Activated T-cell treated with anti-CD3 and anti-CD28 coated beads for 4 hours (primary cell): ENCODE measurements around the gene TMEM72.

Experiments used
- DNase-seq: peaks from one replicate; pipeline ENCODE4 v3.0.0-alpha.2; 2020

The TMEM72 gene

GRCh38 chr10:44890696-44891563 lies 20.2 kb upstream of the TMEM72 start:
- DNase-seq, result no peak

- no peak for DNase-seq
Measured at GRCh38 chr10:44891721-44892120, 19.4 kb upstream of the TMEM72 start.

DNA sequence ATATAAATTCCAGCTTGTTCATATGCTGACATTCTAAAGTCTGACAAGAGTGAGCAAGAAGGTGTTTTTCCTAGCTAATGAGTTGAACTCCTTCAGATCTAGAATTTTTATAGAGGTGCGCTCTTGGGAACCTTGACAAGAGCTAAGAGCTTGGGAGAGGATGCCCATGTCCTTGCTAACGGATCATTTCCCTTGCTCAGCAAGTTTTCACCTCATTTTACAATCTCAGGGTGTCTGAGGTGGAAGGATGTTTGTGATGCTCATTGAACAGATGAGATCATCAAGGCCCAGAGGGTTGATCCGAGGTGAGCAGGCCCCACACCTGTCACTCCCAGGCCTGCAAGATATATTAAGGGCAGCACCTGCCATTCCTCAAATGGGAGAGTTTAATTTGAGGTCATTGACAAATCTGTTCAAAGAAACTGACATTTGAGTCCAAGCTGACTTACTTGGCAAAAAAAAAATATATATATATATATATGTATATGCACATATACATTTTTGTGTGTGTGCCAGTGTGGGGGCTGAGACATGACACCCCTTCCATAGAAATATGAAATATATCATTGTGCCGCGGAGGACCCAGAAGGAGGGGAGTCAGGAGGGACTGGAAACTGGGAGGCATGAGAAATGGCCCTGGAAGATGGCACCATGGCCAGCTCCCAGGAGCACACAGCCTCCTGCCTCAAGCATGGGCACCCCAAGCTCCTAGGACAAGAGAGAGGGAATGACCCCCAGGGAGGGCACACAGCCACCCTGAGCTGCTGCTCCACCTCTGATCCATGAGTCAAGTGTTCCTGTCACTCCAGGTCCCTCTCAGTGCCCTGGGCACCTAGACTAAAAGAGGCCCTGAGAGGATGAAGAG lies 17.3 kb upstream of the TMEM72 start:
- no peak for DNase-seq

GRCh38 chr10:44894691-44895090 lies 16.4 kb upstream of the TMEM72 start:
- no peak for DNase-seq

DNA sequence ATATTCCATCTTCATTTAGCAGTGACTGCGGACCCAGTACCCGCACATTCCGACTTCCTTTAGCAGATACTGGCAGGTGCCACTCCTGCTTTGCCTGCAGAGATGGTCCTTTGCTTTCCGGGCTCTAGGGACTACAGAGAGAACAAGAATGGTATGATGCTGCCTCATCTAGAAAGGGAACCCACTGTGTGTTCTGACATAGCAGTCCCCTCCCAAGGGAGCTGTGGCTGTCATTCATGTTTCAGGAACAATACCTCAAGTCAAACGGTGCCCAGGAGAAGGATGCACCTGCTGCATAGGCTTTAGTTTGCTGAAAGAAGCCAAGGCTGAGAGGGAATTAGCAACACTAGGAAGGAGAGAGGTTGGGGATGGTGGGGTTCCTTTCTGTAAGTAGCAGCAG lies 15.9 kb upstream of the TMEM72 start:
- DNase-seq, result no peak

GRCh38 chr10:44897049-44897448 lies 14.1 kb upstream of the TMEM72 start:
- no peak for DNase-seq

- no peak for DNase-seq
Measured at GRCh38 chr10:44898665-44899064, 12.5 kb upstream of the TMEM72 start.

- no peak for DNase-seq
Measured at GRCh38 chr10:44899450-44900080, 11.6 kb upstream of the TMEM72 start.

GRCh38 chr10:44902941-44903545 lies 8.1 kb upstream of the TMEM72 start:
- DNase-seq, result no peak

GRCh38 chr10:44906486-44906885 lies 4.7 kb upstream of the TMEM72 start:
- no peak for DNase-seq

DNA sequence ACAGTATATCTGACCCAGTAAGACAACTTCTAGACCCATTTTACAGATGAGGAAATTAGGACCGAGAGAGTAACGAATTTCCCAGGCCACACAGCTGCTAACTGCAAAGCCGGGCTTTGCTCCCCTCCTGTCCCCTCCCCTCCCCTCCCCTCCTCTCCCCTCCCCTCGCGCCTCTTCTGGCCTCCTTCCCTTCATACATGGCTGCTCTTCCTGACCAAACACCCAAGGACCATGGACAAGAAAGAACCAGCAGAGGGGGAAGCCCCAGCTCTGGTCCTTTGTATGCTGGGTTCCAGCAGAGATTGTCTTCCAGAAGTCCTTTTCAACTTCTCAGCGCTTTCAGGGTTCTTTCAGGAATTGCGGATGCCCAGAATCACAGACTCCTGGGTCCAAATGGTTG lies 3.6 kb upstream of the TMEM72 start:
- DNase-seq, result no peak

- DNase-seq, result no peak
Measured at GRCh38 chr10:44908066-44908749, 2.9 kb upstream of the TMEM72 start.

DNA sequence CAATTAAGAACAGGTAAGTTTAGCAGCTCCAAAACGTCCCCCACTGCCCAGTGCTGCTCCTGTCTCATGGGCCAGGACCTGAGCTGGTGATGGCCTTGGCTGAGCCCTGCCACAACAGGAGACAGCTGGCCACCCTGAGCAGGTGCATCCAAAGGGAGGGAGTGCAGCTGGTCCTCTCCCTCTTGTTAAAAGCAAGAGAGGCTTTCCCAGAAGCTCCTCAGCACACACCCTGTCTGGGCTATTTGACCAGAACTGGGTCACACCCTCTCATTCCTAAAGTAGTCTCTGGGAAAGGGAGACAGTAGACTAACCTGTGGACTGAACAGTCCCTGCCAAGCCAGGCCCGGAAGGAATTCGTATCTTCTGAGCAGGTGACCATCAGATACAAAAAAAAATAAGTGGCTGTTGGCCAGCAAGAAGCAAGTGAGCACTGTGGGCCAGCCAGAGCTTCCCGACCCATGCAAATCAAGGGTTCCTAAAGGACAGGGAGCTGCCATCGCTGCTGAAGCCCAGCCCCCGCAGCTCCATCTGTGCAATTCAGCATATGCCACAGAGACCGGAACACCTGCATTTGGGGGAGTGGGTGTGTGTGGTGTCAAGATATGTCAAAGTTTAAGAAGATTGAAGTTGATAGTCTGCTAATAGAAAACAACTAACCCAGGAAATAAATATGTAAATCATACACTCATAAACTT lies 2.1 kb upstream of the TMEM72 start:
- no peak for DNase-seq

DNA sequence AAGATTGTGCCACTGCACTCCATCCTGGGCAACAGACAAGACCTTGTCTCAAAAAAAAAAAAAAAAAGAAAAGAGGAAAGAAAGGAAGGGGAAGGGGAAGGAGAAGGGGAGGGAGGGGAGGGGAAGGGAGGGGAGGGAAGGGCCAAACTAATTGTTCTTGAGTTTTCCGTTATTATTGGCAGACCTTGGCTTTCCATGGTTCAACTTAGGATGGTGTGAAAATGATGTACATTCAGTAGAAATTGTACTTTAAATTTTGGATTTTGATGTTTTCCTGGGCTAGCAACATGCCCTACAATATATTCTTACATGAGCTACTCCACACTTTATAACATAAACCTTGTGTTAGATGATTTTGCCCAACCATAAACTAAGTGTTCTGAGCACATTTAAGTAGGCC lies 1.2 kb upstream of the TMEM72 start:
- DNase-seq, result no peak

GRCh38 chr10:44910602-44911001 lies 535 bp upstream of the TMEM72 start:
- no peak for DNase-seq

GRCh38 chr10:44911951-44912350 lies 814 bp downstream of the TMEM72 start:
- no peak for DNase-seq

- no peak for DNase-seq
Measured at GRCh38 chr10:44913350-44914081, 2.4 kb downstream of the TMEM72 start.

DNA sequence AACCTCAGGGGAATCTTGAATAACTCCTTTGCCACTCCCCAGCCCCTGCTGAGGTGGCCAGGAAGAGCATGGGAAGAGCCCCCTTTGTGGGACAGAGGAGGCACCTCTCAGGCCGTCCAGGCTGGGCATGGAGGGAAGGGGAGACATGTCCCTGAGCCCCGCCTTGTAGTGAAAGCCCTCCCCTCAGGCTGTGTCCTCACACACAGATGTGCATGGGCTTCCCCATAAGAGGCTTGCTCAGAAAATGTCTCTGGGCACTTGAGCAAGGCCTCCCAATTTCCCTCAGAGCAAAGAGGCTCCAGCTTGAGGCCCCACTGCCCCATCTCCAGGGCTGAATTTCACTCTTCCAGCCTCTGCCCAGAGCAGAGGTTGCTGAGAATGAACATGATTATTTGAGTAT lies 3.8 kb downstream of the TMEM72 start:
- no peak for DNase-seq

GRCh38 chr10:44916429-44916828 lies 5.3 kb downstream of the TMEM72 start:
- DNase-seq, result no peak

DNA sequence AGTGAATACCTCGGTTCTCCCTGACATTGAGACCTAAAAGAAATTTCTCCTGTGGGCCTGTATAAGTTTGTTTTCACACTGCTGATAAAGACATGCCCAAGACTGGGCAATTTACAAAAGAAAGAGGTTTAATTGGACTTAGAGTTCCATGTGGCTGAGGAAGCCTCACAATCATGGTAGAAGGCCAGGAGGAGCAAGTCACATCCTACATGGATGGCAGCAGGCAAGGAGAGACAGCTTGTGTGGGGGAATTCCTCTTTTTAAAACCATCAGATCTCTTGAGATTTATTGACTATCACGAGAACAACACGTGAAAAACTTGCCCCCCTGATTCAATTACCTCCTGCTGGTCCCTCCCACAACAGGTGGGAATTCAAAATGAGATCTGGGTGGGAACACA lies 6.7 kb downstream of the TMEM72 start:
- DNase-seq, result no peak

GRCh38 chr10:44920252-44920651 lies 9.1 kb downstream of the TMEM72 start:
- no peak for DNase-seq
